Esophagus squamous epithelium (tissue), 4 donors: ENCODE results near the gene ABHD12B.

Source experiments
- CTCF ChIP-seq, 6 experiments: fragments of 450-650 bp in 4 of 6; fragments of 200-600 bp in 2 of 6; sonication (generic) in 2 of 6; IDR thresholded peaks; one replicate each; pipeline ENCODE4 v1.5.1; 2016 to 2019; ENCODE audit warnings: antibody characterized with exemption in 6 of 6, mild to moderate bottlenecking in 4 of 6, moderate library complexity in 4 of 6
- POLR2A ChIP-seq, 4 donors: fragments of 450-650 bp; IDR thresholded peaks; one replicate each; pipeline ENCODE4 v1.6.1; 2017; ENCODE audit warnings: antibody characterized with exemption in 4 of 4, mild to moderate bottlenecking in 4 of 4, moderate library complexity in 3 of 4

DNA sequence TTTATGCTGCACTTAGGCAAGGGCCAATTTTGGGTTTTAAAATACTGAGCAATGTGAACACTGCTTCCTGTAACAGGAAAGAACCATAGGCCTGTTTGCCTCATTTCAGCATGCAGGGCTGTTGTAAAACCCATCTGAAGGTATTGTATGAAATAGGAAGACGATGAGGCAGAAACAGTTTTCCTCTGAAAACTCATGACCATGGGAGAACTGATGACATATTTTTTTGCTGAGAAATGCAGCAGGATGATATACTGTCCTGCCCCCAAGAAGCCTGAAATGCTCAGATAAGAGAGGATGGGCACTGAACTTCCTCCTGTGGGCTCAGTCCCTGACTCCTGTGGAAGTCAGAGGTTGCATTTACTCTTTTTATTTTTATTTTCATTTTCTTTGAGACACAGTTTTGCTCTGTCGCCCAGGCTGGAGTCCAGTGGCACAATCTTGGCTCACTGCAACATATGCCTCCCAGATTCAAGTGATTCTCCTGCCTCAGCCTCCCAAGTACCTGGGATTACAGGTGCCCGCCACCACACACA, 55.1 kb downstream of the ABHD12B start:
- TF ChIP-seq CTCF (IDR thresholded peaks at IDR 0.05) (no peak), POLR2A (IDR thresholded peaks at IDR 0.05) (no peak)
